Activated CD8-positive, alpha-beta memory T cell treated with anti-CD3 and anti-CD28 coated beads, Interleukin-2, amount 50 U/mL, for 1 hour (primary cell): ENCODE results near the gene SLC8A2.

ENCODE experiments used
- DNase-seq: peaks from one replicate; pipeline ENCODE4 v3.0.0-alpha.2; 2020; ENCODE audit errors: extremely low read depth

Gene SLC8A2

DNA sequence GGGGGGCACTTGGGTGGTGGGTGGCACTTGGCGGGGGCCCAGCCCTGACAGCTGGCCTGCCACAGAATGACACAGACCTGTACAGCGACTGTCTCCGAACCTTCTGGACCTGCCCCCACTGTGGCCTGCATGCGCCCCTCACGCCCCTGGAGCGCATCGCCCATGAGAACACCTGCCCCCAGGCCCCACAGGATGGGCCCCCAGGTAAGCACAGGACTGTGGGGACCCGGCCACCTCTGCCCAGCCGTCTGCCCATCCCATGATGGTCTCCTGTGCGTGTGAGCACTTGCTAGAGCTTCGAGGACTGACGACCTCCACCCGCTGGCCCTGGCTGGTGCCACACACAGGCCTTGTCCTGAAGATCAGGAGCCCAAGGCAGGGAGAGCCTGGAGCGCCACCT, 90.6 kb downstream of the SLC8A2 start:
- DNase-seq = no peak

DNA sequence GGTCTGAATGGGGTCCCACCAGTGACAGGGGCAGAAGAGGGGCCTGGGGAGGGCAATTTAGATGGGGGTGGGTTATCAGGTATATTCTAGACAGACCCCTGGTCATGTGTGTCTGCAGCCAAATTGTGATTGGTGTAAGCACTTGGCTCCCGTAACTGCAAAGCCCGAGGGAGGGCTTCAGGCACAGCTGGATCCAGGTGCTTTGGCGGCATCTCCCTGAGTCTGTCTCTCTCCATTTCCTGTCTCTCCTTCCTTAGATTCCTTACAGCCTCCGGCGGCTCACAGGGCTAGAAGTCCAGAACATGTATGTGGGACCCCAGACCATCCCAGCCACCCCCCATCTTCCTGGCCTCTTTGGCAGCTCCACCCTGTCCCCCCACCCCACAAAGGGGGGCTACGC, 91.1 kb downstream of the SLC8A2 start:
- no peak for DNase-seq

DNA sequence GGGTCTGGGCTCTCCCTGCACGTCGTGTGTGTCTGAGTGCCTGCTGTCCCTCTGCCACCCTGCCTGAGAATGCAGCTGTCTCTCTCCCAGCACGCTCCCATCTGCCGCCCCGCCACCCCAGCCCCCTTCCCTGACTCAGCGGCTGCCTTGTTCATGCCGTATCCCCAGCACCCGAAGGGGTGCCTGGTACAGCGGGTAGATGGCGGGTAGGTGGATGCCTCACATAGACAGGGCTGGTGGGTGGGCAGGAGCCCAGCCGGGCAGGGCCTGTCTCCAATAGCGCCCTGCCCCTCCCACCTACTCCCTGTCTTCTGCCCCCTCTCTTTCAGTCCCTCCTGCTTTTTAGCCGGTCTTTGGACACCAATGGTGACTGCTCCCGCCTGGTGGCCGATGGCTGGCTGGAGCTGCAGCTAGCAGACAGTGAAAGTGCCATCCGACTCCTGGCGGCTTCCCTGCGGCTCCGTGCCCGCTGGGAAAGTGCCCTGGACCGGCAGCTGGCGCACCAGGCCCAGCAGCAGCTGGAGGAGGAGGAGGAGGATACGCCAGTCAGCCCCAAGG, 92.2 kb downstream of the SLC8A2 start:
- DNase-seq = no peak

DNA sequence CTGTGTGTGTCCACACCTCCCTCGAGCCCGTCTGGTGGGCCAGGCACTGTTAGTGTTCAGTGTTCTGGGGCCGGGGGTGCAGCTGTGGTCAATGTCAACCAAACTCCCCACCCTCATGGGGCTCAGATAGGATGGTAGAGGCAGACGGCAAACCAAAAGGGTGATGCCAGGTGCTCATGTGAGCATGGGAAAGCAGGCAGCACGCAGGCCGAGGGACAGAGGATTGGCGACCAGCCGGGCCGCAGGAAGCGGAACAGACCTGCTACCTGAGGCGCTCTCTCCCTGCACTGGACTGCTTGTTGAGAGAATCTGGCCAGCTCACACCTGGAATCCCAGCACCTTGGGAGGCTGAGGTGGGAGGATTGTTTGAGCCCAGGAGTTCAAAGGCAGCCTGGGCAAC, 93.4 kb downstream of the SLC8A2 start:
- no peak for DNase-seq
